ENCODE results near the gene FAM9C. TPM values are rescaled to one million over a fixed set of nuclear protein-coding genes. Genes with fewer than 3 reads are reported as not detected.

The FAM9C gene
- total and polyA plus RNA-seq, 2 of the 4 experiments (the other 2 are of a cell fraction), result not detected

DNA sequence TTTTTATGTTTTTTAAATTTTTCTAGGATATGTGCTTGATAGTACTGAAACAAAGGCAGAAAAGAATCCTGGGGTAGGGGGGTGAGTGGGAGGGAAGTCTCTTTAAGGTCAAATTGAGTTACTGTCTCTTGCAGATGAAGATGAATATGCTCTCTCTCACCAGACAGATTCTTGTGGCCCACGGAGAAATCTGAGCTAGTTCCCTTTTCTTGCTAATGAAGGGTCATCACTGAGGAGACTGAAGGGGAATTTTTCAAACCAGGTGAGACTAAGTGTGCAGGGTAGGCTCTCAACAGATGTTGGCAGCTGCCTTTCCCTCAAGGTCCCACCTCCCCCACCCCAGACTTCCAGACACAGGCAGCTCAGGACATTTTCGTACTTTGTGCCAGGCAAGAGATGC is 21.5 kb downstream of the FAM9C start:
- Histone ChIP-seq H4K5ac (ENCODE audit: low read depth, low read length) (peak overlapping the region; percentile 75), H3K56ac (ENCODE audit: extremely low read depth, insufficient read depth, low read length) (no peak overlapping the region), H2AK5ac (ENCODE audit: low read depth, low read length) (no peak overlapping the region), H3K4me2 (ENCODE audit: low read depth, low read length) (no peak overlapping the region), H2BK5ac (ENCODE audit: low read depth, low read length, poor library complexity, severe bottlenecking) (peak overlapping the region; percentile 86), H3K23ac (ENCODE audit: low read depth, low read length) (peak overlapping the region; percentile 31; the same call in 1 of the 2 replicates), H3K79me1 (ENCODE audit: low read depth in 1 of 2, low read length in 2 of 2) (no peaks in the 10 kb centered on the region), H3K27me3 (ENCODE audit: control insufficient read depth, insufficient read depth, low read length) (no peaks in the 10 kb centered on the region), H3K14ac (replicated peaks; ENCODE audit: low read depth, low read length) (no peak overlapping the region; the same call in 1 of the 2 replicates), H2BK20ac (ENCODE audit: low read depth, low read length) (peak overlapping the region; percentile 95; the same call in 1 of the 2 replicates), H2AFZ (replicated peaks; ENCODE audit: low read length, poor library complexity) (no peak overlapping the region), H3K9me3 (ENCODE audit: control insufficient read depth, insufficient read depth, low read length) (no peaks in the 10 kb centered on the region), H4K20me1 (ENCODE audit: insufficient read depth, low read length) (no peaks in the 10 kb centered on the region), H3K18ac (ENCODE audit: low read depth, low read length) (peak overlapping the region; percentile 88), H4K91ac (ENCODE audit: insufficient read depth, low read depth, low read length) (peak overlapping the region; percentile 63), H3K4me3 (ENCODE audit: insufficient read depth, low read depth, low read length) (no peak overlapping the region), H3K9me1 (ENCODE audit: insufficient read depth, low read length) (no peaks in the 10 kb centered on the region), H2BK15ac (ENCODE audit: low read depth, low read length) (no peak overlapping the region), H2BK120ac (ENCODE audit: low read depth, low read length) (peak overlapping the region; percentile 71), H4K8ac (ENCODE audit: low read depth in 2 of 2, low read length in 2 of 2) (peak overlapping the region in 1 of 2 experiments; percentile 48; a peak in 3 of 4 replicates), H3K27ac (ENCODE audit: insufficient read depth, low read length) (peak overlapping the region; percentile 18; the same call in 1 of the 2 replicates), H3K4me1 (ENCODE audit: control insufficient read depth, insufficient read depth, low read length) (peaks cover 14% of the 10 kb centered on the region), H2AK9ac (replicated peaks; ENCODE audit: low read depth, low read length, poor library complexity) (no peak overlapping the region), H3K36me3 (ENCODE audit: control insufficient read depth, insufficient read depth, low read length) (no peaks in the 10 kb centered on the region), H3K4ac (ENCODE audit: low read depth, low read length) (peak overlapping the region; percentile 63; the same call in 1 of the 2 replicates), H3K9ac (ENCODE audit: low read depth, low read length) (no peak overlapping the region)
- BruUV-seq (replicated peaks), result no TSS peak
- POLR2A ChIA-PET (ENCODE audit: unreplicated experiment), result no interaction called here
- CTCF ChIA-PET, result no interaction called here
- in situ Hi-C loops (cut with MboI; ENCODE audit: low sequenced_read_pairs) (no loop called here), intact Hi-C loops (cut with micrococcal nuclease) (no loop called here), dilution Hi-C loops (cut with HindIII; ENCODE audit: low sequenced_read_pairs, unreplicated experiment) (no loop called here)
- no peak for ATAC-seq (ENCODE audit: low read depth)
- no peak for TF ChIP-seq RFX5 (IDR thresholded peaks at IDR 0.05; ENCODE audit: low read depth, low read length)
- no peak for TF ChIP-seq BHLHE40 (IDR thresholded peaks at IDR 0.05; ENCODE audit: low read depth, low read length)
- no peak for TF ChIP-seq POLR2A (IDR thresholded peaks at IDR 0.05; ENCODE audit: low read depth, low read length)
- TF ChIP-seq, protein P1, sequence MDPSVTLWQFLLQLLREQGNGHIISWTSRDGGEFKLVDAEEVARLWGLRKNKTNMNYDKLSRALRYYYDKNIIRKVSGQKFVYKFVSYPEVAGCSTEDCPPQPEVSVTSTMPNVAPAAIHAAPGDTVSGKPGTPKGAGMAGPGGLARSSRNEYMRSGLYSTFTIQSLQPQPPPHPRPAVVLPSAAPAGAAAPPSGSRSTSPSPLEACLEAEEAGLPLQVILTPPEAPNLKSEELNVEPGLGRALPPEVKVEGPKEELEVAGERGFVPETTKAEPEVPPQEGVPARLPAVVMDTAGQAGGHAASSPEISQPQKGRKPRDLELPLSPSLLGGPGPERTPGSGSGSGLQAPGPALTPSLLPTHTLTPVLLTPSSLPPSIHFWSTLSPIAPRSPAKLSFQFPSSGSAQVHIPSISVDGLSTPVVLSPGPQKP (IDR thresholded peaks at IDR 0.05; ENCODE audit: borderline replicate concordance, low read depth, low read length), result no peak
- TF ChIP-seq CHD1 (IDR thresholded peaks at IDR 0.05; ENCODE audit: low read depth, low read length), result no peak
- TF ChIP-seq SMC3 (IDR thresholded peaks at IDR 0.05; ENCODE audit: low read depth, low read length), result no peak
- no peak for TF ChIP-seq FOS (IDR thresholded peaks at IDR 0.05; ENCODE audit: low read depth, low read length)
- TF ChIP-seq RCOR1 (IDR thresholded peaks at IDR 0.05; ENCODE audit: insufficient replicate concordance, low read length), result no peak
- TF ChIP-seq, protein P2, sequence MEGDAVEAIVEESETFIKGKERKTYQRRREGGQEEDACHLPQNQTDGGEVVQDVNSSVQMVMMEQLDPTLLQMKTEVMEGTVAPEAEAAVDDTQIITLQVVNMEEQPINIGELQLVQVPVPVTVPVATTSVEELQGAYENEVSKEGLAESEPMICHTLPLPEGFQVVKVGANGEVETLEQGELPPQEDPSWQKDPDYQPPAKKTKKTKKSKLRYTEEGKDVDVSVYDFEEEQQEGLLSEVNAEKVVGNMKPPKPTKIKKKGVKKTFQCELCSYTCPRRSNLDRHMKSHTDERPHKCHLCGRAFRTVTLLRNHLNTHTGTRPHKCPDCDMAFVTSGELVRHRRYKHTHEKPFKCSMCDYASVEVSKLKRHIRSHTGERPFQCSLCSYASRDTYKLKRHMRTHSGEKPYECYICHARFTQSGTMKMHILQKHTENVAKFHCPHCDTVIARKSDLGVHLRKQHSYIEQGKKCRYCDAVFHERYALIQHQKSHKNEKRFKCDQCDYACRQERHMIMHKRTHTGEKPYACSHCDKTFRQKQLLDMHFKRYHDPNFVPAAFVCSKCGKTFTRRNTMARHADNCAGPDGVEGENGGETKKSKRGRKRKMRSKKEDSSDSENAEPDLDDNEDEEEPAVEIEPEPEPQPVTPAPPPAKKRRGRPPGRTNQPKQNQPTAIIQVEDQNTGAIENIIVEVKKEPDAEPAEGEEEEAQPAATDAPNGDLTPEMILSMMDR (conservative IDR thresholded peaks at IDR 0.05; ENCODE audit: low read depth, low read length), result no peak
- no peak for TF ChIP-seq MAFK (IDR thresholded peaks at IDR 0.05; ENCODE audit: low read depth, low read length)
- TF ChIP-seq MXI1 (IDR thresholded peaks at IDR 0.05; ENCODE audit: borderline replicate concordance, low read depth, low read length), result no peak
- TF ChIP-seq, protein P3, sequence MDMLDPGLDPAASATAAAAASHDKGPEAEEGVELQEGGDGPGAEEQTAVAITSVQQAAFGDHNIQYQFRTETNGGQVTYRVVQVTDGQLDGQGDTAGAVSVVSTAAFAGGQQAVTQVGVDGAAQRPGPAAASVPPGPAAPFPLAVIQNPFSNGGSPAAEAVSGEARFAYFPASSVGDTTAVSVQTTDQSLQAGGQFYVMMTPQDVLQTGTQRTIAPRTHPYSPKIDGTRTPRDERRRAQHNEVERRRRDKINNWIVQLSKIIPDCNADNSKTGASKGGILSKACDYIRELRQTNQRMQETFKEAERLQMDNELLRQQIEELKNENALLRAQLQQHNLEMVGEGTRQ (IDR thresholded peaks at IDR 0.05; ENCODE audit: low read depth, low read length), result no peak
- no peak for TF ChIP-seq NFE2L2 (IDR thresholded peaks at IDR 0.05; ENCODE audit: low read depth, low read length)
- no peak for DNase-seq
- WGBS, 2 experiments (ENCODE audit: extremely low coverage in 2 of 2, insufficient read length in 1 of 2), result no CpG with 5 or more reads among the region's 2 CpGs
